GM12872 (cell line): ENCODE results near the gene SRSF10.

Experiments used
- CTCF ChIP-seq: IDR thresholded peaks from 3 replicates; pipeline ENCODE4 v1.5.1; 2011; ENCODE audit warnings: low read depth, mild to moderate bottlenecking, low read length, moderate library complexity; ENCODE audit not compliant: insufficient read depth

Gene SRSF10

GRCh38 chr1:23979881-23980727, at the start of gene SRSF10:
TSS of gene SRSF10 (minus strand) at chr1:23980327. CDS start at chr1:23980255, 72 bp downstream.
- TF ChIP-seq CTCF: peak; percentile 29; the same call in 1 of the 3 replicates

DNA sequence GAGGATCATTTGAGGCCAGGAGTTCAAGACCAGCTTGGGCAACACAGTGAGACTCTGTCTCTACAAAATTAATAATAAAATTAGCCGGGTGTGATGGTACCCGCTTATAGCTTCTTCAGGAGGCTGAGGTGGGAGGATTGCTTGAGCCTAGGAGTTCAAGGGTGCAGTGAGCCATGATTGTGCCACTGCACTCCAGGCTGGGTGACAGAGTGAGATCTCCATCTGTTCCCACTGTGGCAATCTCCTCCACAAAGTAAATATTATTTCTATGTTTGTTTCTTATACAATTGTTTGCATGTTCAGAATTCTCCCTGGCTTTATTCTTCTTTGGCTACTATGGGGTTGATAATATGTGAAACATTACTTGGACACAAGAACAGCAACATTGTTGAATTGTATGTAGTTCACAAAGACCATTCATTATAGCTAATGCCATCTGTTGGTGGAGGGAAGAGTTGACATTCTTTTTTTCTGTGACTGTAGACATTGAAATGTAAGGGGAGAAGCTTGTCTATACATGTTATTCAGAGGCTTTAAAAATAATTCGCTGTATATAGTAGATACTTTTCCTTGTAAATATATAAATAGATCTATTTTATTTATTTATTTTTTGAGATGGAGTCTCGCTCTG, 47.8 kb upstream of the SRSF10 start:
- peak; percentile 49; the same call in 2 of the 3 replicates for TF ChIP-seq CTCF

DNA sequence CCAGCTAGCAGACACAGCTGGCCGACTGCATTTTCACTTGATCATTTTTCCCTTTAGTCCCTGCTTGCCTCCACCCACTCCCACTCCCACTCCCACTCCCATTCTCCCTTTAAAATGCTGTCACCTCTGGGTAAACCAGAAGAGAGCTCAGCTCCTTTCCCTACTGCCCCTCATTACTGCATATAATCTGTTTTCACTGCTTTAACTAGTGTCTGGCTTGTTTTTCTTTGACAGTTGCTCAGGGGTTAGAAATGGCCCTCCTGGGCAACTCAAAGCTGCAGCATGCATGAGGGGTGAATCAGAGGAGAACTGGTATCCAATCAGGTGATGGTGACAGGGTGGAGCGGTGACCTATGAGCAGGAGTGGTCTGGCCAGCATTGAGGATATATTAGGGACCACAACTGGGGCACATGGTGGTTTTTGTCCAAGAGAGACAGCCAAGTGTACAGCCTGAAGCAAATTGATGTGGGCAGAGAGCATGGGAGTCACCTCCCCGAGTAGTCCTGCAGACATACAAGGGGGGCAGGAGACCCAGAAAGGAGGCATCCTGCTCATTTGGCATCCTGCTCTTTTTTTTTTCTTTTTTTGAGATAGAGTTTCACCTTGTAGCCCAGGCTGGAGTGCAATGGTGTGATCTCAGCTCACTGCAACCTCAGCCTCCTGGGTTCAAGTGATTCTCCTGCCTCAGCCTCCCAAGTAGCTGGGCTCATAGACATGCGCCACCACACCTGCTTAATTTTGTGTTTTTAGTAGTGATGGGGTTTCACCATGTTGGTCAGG, 42.6 kb upstream of the SRSF10 start:
- no peak for TF ChIP-seq CTCF

DNA sequence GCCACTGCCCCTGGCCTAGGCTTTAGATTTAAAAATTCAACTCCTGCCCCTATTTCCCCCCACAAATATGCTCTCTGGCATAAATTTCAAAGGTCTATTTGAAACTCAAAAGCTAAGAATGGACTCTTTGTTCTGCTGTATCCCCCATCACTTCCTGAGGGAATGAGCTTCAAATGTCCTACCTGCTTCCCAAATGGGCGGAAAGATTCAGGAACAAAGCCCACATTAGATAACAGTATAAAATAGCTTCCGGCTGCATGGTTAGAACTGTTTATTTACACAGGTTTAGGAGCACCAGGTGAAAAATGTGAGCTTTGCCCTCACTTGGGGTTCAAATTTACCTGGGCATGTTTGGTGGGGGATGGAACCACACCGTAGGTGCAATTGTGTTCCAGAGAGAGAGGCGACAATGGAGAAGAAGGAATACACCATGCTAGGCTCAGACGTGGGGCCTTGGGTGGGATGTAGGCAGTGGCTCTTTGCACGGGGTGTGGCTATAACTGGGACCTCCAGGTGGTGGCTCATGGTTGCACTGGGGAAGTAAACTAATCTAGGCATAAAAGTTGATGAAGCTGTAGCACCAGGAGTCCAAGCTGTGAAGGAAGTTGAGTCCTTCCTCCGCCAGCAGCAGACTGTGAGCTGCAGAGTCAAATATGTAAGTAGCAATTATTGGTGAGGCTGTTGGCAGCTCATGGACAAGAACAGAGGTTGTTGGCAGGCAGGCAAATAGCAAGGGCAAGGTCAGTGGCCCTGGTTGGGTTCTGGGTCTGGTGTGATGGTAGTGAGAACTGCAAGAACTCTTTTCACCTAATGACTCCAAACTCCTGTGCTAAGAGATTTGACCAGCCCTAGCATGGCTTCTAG, 41.5 kb upstream of the SRSF10 start:
- no peak for TF ChIP-seq CTCF

- TF ChIP-seq CTCF: no peak
Measured at GRCh38 chr1:24020470-24020869, 40.3 kb upstream of the SRSF10 start.

DNA sequence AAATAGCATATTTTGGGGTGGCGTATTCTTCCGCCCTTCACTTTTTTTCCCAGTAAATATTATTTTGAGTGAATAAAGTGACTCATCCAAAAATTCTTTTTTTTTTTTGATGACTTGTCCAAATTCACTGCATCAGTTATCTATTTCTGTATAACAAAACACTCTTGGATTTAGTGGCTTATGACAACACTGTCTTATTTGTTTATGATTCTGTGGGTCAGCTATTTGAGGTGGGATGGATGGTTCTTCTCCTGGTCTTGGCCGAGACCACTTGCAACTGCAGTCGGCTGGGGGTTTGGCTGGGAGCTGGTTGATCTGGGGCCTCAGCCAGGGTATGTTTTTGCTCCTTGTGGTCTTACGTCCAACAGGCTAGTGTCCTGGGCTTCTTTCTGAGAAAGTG, 39.9 kb upstream of the SRSF10 start:
- no peak for TF ChIP-seq CTCF
